ENCODE data around the gene SORL1-AS1.

The SORL1-AS1 gene

DNA sequence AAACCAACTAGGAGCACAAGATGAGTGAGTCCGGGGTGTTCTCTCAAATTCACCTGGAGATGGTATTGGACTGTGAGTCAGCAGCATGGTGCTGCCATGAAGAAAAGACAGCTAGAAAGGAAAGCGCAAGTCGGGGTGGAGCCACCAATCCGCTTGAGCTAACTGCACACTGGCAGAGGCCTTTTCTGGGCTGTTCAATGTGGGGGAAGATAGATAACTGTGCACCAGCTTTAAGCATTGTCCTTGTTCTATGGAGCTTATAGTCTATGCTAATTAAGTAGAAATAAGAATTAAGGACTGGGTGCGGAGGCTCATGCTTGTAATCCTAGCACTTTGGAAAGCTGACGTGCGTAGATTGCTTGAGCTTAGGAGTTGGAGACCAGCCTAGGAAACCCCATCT is 21.9 kb upstream of the SORL1-AS1 start:
- DNase-seq, result no peak

DNA sequence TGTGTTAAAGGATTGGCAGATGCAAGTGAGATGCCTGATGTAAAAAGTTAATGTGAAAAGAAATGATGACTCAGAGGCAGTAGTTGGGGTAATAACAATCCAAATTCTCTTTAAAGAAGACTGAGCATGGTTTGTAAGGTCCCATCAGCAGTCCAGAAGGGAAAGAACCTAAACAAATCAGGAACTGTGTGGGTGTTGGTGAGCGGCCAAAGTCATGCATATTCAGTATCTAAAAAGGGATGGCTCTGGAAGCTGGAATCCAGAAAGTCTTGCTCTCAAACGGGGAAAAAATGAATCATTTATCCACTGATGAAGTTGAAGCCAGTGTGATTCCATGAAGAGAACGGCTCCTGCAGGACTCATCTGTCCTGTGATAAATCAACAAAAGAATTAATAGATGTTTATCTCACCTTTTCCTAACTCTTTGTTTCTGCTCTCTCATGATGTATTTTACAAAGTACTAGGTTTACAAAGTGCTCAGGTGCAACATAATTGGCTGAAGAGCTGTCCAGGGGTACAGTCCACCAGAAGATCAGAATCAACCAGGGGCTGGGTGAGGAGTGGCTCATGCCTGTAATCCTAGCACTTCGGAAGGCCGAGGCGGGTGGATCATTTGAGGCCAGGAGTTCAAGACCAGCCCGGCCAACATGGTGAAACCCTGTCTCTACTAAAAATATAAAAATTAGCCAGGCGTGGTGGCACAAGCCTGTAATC is 20.5 kb upstream of the SORL1-AS1 start:
- DNase-seq, result no peak

DNA sequence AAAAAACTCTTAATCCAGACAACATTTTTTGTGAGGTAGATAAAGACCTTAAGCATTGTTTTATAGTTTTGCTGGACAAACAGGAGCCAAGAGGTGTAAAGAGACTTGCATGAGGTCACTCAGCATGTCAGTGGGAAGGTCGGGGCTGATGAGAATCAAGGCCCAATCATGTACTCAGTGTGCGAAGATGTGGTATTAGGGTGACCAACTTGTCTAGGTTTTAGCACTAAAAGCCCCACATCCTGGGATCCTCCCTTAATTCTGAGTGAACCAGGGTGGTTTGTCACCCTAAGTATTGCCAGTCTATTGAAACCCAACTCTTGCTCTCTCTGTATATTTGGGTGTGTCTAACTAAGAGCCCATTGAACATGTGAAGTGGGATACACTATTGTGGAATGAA is 19.5 kb upstream of the SORL1-AS1 start:
- DNase-seq, result no peak

DNA sequence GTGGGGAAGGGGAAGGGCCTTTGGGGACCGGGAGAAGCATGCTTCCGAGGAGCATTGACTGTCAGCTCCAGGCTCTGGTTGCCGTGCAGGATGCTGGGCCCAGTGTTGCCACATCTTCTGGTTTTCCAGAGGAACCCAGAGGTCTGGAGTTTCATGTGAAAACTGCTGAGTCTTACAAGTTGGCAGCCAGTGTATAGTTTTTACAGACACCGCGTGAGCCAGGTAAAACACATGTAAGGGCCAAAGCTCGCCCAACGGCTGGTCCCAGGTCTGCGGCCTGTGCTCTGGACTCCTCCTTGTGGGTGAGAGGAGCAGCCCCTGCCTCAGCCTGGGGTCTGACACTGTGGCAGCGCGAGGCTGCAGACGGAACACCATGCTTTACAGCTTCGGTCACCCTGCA is 18.4 kb upstream of the SORL1-AS1 start:
- DNase-seq, result no peak

DNA sequence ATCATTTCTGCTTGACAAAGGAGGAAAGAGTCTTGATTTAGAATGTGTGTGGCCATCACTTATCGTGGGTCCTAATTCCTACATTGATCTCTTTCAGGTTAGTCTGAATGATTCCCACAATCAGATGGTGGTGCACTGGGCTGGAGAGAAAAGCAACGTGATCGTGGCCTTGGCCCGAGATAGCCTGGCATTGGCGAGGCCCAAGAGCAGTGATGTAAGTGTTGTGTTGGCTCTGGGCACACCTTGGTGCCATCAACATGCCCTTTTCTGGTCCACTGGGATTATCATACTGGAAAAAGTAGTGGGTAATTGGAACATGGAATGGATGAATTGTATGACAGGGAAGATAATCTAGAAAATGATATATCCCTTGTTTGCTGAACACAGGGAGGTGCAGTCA is 17.1 kb upstream of the SORL1-AS1 start:
- no peak for DNase-seq

DNA sequence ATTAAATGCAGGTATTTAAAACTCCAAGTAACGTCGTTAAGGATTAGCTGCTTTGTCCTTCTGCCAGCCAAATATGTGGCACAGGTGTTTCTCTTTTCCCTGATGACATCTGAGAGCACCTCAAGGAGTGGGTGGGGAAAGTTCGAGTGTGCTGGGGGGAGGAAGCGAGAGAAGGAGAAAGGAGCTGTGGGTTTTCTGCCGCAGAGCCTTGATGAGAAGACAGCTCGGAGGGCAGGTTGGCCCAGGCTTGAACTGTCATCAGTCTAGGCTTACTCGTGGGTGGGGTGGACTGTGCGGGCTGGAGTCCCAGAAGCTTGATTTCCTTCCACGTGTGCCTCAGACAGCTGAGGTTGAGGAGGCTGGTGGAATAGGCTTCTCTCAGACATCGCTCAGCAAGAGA is 15.2 kb upstream of the SORL1-AS1 start:
- no peak for DNase-seq

DNA sequence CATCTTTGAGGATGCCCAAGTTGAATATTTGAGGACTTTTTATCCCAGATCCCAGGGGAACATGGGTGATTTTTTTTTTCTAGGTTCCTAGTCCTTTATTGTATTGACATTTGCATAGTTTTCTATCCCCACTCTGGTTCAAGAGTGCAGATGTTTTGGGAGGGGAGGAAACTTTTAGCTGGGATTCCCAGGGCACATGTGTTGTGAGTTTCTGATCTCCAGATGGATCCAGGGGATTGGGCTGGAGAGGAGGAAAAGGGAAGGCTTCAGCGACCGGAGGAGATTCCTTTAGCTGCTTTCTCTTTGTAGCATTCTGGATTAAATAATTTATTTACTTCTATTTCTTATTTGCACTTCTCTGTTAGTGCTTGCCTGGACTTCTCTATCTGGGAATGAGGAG is 14.7 kb upstream of the SORL1-AS1 start:
- DNase-seq, result no peak

DNA sequence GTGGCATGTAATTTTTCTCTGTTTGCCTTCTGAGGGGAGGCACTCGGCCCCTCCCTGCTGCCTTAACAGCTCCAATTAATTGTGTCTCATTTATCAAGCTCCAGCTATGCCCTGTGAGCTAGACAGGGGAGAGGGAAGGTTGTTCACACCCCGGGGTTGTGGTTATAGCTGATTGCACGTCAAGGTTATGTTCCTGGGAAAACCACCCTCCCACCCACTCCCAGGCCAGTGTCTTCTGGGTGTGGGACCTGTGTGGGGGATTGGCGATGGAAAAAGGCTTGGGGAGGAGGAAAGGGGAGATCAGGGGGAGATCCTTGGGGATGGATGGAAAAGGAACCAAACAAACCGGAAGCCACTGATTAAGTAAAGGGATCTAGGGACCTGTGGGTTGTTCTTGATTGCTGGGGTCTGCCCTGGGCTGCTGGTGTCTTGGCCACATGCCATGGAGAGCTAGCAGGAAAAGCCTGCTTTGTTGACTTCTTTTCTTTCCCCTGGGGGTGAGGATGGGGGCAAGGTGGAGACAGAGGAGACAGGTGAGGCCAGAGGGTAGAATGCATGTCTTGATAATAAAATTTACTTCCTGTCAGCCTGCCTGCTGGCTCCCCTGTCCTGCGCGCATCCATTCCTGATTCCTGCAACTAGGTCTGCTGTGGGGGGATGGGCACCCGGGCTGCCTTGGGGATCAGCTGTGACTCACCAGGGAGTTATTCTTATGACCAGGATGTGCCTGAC is 13.5 kb upstream of the SORL1-AS1 start:
- DNase-seq, result no peak

DNA sequence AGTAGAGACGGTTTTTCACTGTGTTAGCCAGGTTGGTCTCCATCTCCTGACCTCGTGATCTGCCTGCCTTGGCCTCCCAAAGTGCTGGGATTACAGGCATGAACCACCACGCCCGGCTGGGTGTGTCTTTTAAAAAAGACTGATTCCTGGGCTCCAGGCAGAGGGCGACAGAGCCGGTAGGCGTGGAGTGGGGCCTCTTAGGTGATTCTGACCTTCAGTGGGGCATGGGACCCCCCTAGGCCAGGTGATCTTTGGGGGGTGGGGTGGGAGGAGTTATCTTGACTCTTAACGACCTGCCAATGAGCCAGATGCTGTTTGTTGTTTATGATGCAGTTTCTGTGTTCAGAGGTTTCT is 12.9 kb upstream of the SORL1-AS1 start:
- no peak for DNase-seq

DNA sequence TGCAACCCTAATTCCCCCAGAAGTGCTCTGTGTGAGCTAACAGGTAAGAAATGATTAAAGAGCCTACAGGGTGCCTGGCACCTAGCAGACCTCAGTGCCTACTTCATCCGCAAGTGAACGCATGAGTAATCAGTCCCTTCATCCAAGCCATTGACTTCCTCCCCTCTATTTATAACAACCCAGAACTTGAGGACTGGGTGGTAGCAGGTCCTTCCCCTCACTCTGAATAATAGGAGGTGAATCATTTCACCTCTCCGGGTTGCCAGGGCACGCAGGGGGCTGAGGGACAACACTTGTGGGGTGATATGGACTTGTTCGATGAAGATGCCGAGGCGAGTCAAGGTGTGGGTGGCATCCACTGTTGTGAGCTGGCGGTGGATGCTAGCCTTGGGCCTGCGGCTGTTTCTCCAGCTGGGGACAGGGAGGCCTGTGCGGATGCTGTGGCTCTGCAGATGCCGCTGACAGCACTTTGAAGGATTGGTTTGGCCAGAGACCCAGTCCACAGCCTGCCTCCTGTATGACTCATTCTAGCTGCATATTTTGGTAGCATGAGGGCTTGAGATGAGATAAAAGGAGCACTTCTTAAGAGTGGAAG is 11.7 kb upstream of the SORL1-AS1 start:
- DNase-seq, result no peak

DNA sequence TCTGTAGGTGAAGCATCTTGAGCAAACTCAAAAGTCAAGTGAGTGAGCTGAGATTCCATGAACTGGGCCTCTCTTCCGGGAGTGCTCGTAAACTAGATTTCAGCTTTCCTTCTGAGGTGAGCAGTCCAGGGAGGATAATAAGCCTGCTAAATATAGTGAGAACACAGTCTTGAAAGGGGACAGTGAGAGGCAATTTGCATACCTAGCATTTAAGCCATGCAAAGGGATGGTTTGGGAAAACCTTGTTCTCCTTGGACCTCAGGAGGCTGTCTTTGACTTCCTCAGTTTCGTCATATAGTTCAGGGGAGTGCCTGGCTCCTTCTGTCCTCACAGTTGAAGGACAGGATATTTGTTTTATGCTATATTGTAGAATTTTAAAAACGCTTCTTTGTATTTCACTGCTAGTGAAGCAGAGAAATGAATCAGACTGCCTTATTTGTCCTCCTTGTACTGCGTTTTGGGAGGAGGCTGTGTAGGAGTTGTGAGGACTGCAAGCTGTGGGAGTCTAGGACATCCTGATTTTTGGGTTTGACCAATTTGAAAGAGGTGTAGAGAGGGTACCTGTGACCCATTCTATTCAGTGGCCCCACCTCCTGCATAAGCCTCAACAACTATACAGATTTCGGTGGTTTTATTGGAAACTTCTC is 11.0 kb upstream of the SORL1-AS1 start:
- no peak for DNase-seq

DNA sequence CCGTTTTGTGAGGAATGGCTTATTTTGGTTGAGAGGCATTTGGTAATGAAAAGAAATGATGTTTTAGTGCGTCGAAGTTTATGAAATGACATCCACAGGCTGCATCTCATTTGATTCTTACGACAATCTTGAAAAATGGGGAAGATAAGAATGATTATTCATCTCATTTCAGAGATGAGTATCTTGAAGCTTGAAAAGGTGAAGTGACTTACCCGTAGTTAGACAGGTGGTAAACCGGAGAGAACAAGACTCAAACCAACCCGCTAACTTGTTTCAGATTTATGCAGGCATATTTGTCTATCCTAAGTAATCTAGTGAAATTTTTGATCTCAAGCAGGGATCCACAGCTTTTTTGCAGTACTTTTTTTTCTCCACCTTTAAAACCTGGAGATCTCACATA is 9.1 kb upstream of the SORL1-AS1 start:
- no peak for DNase-seq

DNA sequence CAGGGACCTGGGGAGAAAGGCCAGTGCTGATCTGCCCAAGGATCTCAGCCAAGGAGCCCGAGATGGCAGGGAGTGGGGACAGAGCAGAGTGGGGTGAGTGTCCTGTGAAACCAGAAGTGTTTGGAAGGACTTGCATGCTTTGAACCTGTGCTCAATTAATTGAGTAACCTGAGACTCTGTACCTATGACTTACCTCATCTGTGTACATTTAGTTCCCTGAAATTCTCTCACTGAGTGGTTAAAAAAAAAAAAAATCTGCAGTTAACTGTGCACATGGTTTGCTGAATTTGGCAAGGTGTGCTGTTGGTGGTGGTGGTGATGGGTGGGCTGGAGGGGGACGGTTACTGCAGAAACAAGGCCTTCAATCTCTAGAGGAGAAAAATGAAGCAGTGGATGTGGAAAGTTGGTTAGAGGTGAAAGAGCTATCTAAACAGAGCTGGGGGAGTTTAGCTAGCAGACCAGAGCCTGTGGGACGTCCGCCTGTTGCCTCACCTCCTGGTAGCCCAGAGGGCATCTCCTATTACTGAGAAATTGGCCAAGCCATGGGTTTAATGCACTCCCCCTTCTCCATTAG is 8.3 kb upstream of the SORL1-AS1 start:
- DNase-seq, result no peak

DNA sequence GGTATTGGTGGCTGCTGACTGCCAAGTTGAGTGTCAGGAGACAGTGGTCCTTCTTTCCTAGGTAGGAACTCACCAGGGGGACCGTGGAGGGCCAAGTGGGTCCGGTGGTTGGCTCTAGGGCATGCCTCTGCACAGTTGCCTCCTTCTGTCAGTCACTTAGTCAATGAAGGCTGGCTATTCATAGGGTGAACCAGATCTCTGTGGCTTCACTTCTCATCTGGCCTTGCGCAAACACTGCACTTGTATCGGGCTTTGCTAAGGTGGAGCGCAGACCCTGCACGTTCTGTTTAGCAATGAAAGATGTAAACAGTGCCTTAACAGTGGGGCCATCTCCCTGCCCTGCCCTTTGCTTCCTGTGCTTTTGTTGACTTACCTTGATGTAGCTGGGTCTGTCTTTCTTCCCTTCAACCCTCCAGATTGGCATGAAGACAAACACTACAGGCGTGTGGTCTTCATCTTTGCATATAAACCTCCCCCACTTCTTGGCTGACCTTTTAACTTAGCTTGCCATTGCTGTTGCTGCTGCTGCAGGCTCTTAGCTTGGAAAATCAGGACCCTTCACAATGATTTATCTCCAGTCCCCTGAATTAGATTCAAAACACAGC is 6.7 kb upstream of the SORL1-AS1 start:
- DNase-seq, result no peak

DNA sequence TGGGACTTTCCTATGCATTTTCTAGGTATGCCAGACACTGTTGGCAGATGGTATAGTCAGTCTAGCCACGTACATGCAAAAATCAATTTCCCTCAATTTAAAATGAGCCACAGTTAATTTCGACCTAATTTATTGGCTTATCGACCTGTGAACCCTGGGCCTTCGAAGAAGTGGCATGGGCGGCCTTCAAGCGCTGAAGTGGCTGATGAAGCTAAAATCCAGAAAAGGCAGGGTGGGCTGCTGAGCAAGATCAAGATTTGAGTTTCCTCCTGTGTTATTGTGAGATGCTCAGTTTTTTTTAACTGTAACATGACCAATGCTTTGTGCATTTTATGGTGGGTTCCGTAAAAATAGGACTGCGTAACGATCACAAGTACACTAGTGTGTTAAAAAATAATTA is 5.8 kb upstream of the SORL1-AS1 start:
- no peak for DNase-seq

DNA sequence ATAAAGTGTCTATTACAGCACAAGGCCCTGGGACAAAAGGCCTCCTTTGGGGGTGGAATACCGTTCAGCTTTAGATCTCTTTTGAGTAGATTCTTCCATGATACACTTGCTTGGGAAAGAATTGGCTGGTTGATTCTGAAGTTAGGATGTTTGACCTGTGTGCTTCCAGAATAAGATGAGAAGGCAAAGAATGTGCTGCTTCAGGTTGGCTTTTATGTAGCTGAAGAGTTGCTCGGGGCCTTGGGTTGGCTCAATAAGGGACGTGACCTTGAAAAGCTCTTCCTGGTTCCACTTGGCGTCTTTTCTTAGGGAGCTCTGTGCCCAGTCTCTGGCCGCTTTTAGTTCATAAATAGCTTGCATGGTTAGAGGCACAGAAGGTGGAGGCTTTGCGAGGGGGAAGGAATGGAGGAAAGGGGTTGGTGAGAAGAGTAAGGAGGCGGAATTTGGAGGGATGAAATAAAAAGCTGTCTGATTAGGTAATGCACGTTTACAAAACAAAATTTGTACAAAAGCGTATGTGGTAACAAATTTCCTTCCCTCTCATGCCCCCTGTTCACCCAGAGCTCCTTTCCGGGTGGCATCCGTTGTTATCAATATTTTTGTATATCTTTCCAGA is 4.2 kb upstream of the SORL1-AS1 start:
- DNase-seq, result no peak

DNA sequence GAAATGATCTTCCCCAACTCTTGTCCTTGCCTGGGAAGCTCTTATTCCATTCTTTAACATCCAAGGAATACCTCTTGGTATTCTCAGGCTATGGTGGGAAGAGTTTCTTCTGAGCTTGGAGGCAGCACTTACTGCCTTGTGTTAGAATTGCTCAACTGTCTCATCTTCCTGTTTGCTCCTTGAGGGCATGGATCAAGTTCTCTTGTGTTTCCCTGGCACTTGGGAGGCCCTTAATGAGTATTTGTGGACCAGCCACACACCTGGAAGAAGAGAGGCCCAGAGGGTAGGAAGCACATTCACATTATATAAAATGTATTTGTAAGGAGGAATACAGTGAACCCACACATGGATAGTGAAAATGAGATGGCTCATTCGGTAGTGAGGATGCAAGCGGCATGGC is 3.4 kb upstream of the SORL1-AS1 start:
- DNase-seq, result no peak

DNA sequence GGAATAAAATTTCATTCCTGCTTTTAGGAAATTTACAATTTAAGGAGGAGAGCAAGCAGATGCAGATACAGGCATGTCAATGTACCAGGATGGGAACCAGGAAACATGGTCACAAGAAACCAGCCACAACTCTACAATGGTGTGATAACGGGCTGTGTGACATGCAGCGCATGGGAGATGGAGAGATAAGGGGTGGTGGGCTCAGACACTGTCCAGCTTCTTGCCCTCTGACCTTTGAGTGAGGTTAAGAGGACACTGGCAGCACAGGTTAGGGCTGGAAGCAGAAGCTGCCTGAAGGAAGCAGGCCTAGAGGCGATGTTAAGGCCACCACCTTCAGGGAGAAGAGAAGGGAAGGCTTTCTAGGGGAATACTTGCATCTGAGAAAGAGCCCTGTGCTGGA is 2.3 kb upstream of the SORL1-AS1 start:
- DNase-seq, result no peak

DNA sequence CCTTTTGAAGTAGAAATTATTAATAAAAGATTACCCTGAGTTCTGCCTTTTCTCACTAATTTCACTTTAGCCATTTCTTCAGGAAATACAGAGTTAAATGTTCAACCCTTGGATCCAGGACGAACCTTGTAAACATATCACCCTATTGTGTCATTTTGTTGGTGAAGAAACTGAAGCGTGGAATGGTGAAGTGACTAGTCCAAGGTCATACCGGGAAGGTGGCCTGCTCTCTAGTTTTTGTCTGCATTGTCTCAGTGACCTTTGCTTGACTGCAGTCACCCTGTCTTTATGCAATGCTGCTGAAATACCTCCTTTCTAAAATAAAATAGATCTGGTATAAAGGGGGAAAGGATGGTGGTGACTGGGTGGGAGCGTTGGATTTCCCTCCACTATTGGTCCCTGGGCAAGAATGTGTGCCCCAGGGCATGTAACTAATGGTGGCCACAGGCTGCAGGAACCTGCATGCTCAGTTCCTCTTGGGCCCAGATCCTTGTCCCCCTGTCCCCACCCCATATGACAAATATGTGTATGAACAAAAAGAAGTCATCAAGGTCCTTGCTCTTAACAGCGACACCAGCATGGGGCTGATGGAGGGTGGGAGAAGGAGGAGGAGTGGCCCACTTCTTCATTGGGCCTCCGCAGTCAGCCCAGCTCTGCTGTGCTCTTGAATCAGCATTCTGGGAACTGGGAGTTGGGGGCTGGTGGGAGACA is 977 bp upstream of the SORL1-AS1 start:
- DNase-seq, result no peak

DNA sequence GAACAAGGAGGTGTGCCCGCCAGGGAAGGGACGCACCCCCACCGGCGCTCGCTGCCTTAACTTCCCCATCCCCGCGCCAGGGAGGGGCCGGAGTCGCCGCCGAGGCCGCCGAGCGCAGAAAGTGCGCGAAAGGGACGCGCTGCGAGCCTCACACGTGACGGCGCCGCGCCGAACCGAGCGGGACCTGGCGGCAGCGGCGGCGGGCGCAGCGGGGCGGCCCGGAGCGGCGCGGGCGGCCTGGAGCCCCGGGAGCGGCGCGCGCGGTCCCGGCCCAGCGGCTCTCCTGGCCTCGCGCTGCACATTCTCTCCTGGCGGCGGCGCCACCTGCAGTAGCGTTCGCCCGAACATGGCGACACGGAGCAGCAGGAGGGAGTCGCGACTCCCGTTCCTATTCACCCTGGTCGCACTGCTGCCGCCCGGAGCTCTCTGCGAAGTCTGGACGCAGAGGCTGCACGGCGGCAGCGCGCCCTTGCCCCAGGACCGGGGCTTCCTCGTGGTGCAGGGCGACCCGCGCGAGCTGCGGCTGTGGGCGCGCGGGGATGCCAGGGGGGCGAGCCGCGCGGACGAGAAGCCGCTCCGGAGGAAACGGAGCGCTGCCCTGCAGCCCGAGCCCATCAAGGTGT is 670 bp downstream of the SORL1-AS1 start, which contains the start of gene SORL1:
Gene SORL1, plus strand, starts transcription at position 329 of the 623 bp plus-strand sequence. Its CDS starts 18 bp downstream, at position 347.
- peak; percentile 80 for DNase-seq

Data from left hindlimb (tissue), 1 donor.